ENCODE results near the gene RNH1.
"Not testable (repeated sequence)": the region's sequence is repeated elsewhere in the genome, so short reads cannot be mapped to it uniquely, and the experiment has no call there.

The RNH1 gene

GRCh38 chr11:520428-521176 is 13.6 kb upstream of the RNH1 start:
- FAIRE-seq (no peak), DNase-seq (ENCODE audit: low spot score) (no peak)

GRCh38 chr11:518463-519202 is 11.6 kb upstream of the RNH1 start:
- peak; percentile 77 for FAIRE-seq
- peak; percentile 94 for DNase-seq (ENCODE audit: low spot score)

DNA sequence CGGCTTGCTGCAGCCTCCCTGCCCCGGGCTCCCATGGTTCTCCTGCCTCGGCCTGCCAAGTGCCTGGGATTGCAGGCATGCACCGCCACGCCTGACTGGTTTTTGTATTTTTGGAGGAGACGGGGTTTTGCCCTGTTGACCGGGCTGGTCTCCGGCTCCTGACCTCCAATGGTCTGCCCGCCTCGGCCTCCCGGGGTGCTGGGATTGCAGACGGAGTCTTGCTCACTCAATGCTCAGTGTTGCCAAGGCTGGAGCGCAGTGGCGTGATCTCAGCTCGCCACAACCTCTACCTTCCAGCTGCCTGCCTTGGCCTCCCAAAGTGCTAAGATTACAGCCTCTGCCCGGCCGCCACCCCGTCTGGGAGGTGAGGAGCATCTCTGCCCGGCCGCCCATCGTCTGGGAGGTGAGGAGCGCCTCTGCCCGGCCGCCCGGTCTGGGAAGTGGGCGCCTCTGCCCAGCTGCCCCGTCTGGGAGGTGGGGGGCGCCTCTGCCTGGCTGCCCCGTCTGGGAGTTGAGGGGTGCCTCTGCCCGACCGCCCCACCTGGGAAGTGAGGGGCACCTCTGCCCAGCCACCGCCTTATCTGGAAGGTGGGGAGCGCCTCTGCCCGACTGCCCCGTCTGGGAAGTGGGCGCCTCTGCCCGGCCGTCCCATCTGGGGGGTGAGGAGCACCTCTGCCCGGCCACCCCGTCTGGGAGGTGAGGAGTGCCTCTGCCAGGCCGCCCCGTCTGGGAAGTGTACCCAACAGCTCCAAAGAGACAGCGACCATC is 10.1 kb upstream of the RNH1 start:
- not testable (repeated sequence) for FAIRE-seq; DNase-seq (ENCODE audit: low spot score)

GRCh38 chr11:516400-516799 is 9.4 kb upstream of the RNH1 start:
- no peak for FAIRE-seq

GRCh38 chr11:515131-515530 is 8.1 kb upstream of the RNH1 start:
- DNase-seq (ENCODE audit: low spot score) (no peak), FAIRE-seq (no peak)

More at GRCh38 chr11:516400-516799, 9.4 kb upstream of the RNH1 start:
- DNase-seq (ENCODE audit: low spot score): no peak

DNA sequence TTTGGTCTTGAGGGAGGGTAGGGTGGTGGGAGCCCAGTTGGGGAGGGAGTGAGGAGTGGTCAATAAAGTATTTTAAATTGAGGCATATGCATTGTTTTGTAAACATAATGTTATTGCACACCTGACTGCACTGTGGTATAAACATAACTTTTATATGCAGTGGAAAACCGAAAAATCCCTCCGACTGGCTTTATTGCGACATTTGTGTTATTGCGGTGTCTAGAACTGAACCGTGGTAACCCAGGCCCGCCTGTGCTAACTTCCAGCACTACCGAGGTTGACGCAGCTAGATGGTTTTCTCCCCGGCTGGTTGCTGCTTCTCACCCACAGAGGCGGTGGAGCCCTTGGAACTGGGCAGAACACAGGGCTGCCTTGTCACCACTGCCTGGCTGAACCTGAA is 7.6 kb upstream of the RNH1 start:
- FAIRE-seq: no peak

DNA sequence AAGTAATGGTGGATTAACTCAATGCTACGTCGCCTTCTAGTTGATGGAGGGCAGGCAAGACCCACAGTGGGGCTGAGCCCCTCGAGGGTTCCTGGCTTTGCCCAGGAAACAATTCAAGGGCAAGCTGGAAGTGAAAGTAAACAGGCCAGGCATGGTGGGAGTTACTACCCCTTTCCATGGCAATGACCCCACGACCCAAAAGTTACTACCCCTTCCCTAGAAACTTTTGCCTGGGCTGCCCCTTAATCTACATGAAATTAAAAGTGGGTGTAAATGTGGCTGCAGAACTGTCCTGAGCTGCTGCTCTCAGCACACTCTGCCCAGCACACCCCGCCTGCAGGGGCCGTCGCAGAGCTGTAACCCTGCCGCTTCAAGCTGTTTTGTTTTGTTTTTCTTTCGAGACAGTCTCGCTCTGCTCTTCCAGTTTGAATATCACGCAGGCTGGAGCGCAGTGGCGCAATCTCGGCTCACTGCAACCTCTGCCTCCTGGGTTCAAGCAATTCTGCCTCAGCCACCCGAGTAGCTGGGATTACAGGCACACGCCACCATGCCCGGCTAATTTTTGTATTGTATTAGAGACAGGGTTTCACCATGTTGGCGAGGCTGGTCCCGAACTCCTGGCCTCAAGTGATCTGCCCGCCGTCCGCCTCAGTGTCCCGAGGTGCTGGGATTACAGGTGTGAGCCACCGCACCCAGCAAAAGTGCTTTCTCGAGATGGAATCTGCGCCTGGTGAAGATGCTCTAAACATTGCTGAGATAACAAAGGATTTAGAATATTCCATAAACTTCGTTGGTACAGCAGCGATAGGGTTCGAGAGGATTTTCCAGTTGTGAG is 5.9 kb upstream of the RNH1 start:
- no peak for FAIRE-seq
- DNase-seq (ENCODE audit: low spot score): no peak

More for the DNA sequence above, 7.6 kb upstream of the RNH1 start:
- no peak for DNase-seq (ENCODE audit: low spot score)

DNA sequence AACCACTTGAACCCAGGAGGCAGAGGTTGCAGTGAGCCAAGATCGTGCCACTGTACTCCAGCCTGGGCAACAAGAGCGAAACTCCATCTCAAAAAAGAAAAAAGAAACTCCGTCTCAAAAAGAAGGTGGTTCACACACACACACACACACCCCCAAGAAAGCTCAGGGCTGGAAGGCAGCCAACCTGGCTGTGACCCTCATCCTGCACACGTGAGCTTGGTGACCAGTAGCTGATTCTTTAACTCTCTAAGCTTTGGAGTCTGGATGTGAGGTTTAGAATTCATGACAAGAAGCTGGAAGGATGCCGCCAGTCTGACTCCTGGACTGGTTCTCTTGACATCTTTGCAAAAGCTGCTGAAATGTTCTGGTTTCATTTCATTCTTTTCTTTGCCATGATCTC is 1.9 kb upstream of the RNH1 start:
- no peak for FAIRE-seq
- DNase-seq (ENCODE audit: low spot score): no peak

GRCh38 chr11:507727-508515 is 879 bp upstream of the RNH1 start:
- no peak for FAIRE-seq
- DNase-seq (ENCODE audit: low spot score): no peak

GRCh38 chr11:506238-506994 is 626 bp downstream of the RNH1 start:
- no peak for FAIRE-seq
- peak; percentile 85 for DNase-seq (ENCODE audit: low spot score)

DNA sequence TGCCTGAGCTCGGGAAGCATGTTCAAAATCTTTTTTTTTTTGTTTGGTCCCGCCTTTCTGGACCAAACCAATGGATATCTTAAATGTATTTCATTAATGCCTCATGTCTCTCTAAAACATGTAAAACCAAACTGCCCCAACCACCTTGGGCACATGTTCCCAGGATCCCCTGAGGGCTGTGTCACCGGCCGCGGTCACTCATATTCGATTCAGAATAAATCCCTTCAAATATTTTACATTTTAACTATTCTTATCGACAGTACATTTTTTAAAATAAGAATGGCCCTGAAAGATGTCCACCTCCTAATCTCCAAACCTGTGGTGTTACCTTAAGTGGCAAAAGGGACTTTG is 2.1 kb downstream of the RNH1 start:
- no peak for DNase-seq (ENCODE audit: low spot score)
- no peak for FAIRE-seq

- no peak for FAIRE-seq
- DNase-seq (ENCODE audit: low spot score): no peak
These were observed 2.7 kb downstream of the RNH1 start for GRCh38 chr11:504053-504993.

DNA sequence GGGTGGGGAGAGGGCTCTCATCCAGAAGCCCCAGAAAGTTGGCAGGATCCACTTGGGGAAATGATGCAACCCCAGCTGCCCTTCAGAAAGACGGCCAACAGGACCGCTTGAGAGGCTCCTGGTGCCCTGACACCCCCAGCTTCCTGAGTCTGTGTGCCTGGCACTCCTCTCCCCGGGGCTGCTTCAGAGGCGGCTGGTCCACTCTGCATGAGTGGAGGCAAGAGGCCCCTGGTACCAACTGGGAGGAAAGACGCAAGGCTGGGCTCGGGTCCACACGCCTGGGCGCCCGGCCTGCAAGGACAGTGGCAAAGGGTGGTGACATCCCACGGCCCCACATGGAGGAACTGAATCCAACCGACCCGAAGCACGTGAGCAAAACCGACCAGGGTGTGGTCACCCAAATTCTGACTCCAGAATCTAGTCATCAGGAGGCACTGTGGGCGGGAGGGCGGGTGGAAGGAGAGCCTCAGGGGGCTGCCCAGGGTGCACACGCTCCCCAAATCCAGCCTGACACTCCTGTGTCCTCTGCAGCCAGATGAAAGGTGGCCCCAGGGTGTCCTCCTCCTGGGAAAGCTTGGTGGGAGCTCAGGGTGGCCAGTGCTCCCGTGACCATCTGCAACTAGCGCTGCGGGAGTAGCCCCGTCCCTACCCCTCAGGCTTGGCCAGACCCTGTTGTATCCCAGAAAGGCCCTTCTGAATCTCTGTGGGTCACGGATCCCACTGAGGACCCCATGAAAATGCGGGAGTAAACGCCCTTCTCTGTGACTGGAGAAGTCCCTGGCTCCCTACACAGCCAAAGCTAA is 3.7 kb downstream of the RNH1 start:
- DNase-seq (ENCODE audit: low spot score): no peak
- no peak for FAIRE-seq

- FAIRE-seq: no peak
These were observed 4.5 kb downstream of the RNH1 start for GRCh38 chr11:502288-503178.

GRCh38 chr11:501683-502287 is 5.3 kb downstream of the RNH1 start:
- no peak for DNase-seq (ENCODE audit: low spot score)
- FAIRE-seq: no peak

More at GRCh38 chr11:502288-503178, 4.5 kb downstream of the RNH1 start:
- DNase-seq (ENCODE audit: low spot score): no peak

DNA sequence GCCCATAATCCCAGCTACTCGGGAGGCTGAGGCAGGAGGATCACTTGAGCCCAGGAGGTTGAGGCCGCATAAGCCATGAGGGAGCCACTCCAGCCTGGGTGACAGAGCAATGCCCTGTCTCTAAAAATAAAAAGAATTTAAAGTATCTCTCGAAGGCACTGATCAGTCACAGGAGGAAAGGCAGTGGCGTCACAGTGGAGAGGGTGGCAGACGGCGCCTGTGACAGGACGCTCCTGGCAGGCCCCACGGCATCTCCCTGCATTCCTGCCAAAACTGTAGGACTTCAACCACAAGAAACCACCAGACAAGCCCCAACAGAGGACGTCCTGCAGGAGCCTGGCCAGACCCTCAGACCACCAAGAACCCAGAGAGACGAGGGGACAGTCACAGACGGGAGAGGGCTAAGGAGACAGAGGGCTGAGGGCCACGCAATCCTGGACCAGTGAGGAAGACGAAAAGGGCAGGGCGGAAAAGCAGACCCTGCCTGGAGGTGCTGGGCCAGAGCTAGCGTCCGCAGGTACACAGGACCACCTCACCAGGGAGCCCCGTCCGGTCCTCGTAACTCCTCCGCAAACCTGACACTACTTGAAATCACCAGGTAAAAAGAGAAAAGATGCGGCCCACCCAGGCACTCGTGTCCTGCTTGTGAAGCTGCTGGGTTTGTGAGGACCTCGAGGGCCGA is 5.9 kb downstream of the RNH1 start:
- FAIRE-seq: no peak
- DNase-seq (ENCODE audit: low spot score): no peak
